ENCODE results near the gene GATM. TPM values are rescaled to one million over a fixed set of nuclear protein-coding genes. Genes with fewer than 3 reads are reported as not detected.

Gene GATM
- total and polyA plus RNA-seq, 10 of the 15 experiments (the other 5 are each of a cell fraction or from before 2014, with no cell fraction given) = 11.7 to 83.1 (median 38.2) TPM

- no peaks in the 10 kb centered on the region for H3K36me3 ChIP-seq (ENCODE audit: control insufficient read depth in 2 of 2, insufficient read depth in 2 of 2, low read length in 1 of 2)
- ChIA-PET POLR2A (no interaction called here), CTCF (interaction anchor here (1.6 kb wide), 1 partner anchor 13 kb away, joined by 4 read pairs; no protein-coding TSS in a partner anchor), RAD21 (ENCODE audit: unreplicated experiment) (no interaction called here), SMC1A (ENCODE audit: uncharacterized antibody, unreplicated experiment) (interaction anchor here (0.9 to 1.8 kb wide), 6 partner anchors 9 to 223 kb away, joined by 3 to 5 read pairs (median 4); no protein-coding TSS in a partner anchor)
- intact Hi-C loops (cut with micrococcal nuclease; ENCODE audit: unreplicated experiment) (no loop called here), in situ Hi-C loops (cut with MboI) (no loop called here)
- no peak overlapping the region for H3K4me2 ChIP-seq (ENCODE audit: control insufficient read depth, insufficient read depth)
- ATAC-seq = no peak
- no peaks in the 10 kb centered on the region for H3K27me3 ChIP-seq (replicated peaks in 1 of 2; ENCODE audit: control insufficient read depth in 2 of 2, insufficient read depth in 2 of 2, low read length in 1 of 2)
- H2AFZ ChIP-seq (ENCODE audit: control insufficient read depth, low read depth, low read length) = no peak overlapping the region
- H3K27ac ChIP-seq (ENCODE audit: control insufficient read depth, insufficient read depth) = no peak overlapping the region
- no peaks in the 10 kb centered on the region for H3K9me3 ChIP-seq (replicated peaks; ENCODE audit: control insufficient read depth, insufficient read depth, low read length)
- H3K4me3 ChIP-seq = no peak overlapping the region
- TF ChIP-seq HDAC6 (IDR thresholded peaks at IDR 0.05; ENCODE audit: unreplicated experiment) (no peak), IKZF2 (IDR thresholded peaks at IDR 0.05) (no peak), ZNF687 (IDR thresholded peaks at IDR 0.05) (no peak), BACH1 (IDR thresholded peaks at IDR 0.05; ENCODE audit: borderline replicate concordance) (no peak), RUNX3 (IDR thresholded peaks at IDR 0.05; ENCODE audit: low read length) (no peak), ZBED1 (IDR thresholded peaks at IDR 0.05; ENCODE audit: borderline replicate concordance) (no peak), MTA3 (IDR thresholded peaks at IDR 0.05; ENCODE audit: borderline replicate concordance, low read length) (no peak), E2F8 (IDR thresholded peaks at IDR 0.05; ENCODE audit: low read depth, partially characterized antibody) (no peak), ZBTB11 (CRISPR knock-in tag; IDR thresholded peaks at IDR 0.05) (no peak), SMAD1 (IDR thresholded peaks at IDR 0.05; ENCODE audit: low read depth, partially characterized antibody) (no peak), STAT1 (conservative IDR thresholded peaks at IDR 0.05) (no peak), SREBF1 (IDR thresholded peaks at IDR 0.05; ENCODE audit: low read length) (no peak), NBN (IDR thresholded peaks at IDR 0.05) (no peak), ZNF622 (IDR thresholded peaks at IDR 0.05) (no peak), ATF2 (IDR thresholded peaks at IDR 0.05; ENCODE audit: low read length) (no peak)
- H3K79me2 ChIP-seq (ENCODE audit: control insufficient read depth, insufficient read depth, low read length) = no peaks in the 10 kb centered on the region
- H3K4me1 ChIP-seq (ENCODE audit: control insufficient read depth, insufficient read depth, low read length) = peaks cover 8% of the 10 kb centered on the region
- no peak overlapping the region for H3K9ac ChIP-seq (ENCODE audit: control insufficient read depth, insufficient read depth, low read length)
- no peak for DNase-seq (ENCODE audit: low read depth, low spot score)
- BruUV-seq (replicated peaks) = no TSS peak
- FAIRE-seq = no peak
- WGBS (ENCODE audit: insufficient coverage, insufficient replicate concordance, low lambda C conversion rate, missing lambda C conversion rate) = 77% methylated on average over 5 of the region's 5 CpGs
- no peaks in the 10 kb centered on the region for H4K20me1 ChIP-seq (ENCODE audit: control insufficient read depth, insufficient read depth)
These were observed 8.1 kb upstream of the GATM start for GRCh38 chr15:45386420-45386819.

All from GM12878 (cell line).